ENCODE measurements around the gene CXXC5. TPM values are rescaled to one million over a fixed set of nuclear protein-coding genes. Genes with fewer than 3 reads are reported as not detected.

Gene CXXC5
- total RNA-seq, 2 donors from 2014 or later: 32.3 to 40.4 TPM

DNA sequence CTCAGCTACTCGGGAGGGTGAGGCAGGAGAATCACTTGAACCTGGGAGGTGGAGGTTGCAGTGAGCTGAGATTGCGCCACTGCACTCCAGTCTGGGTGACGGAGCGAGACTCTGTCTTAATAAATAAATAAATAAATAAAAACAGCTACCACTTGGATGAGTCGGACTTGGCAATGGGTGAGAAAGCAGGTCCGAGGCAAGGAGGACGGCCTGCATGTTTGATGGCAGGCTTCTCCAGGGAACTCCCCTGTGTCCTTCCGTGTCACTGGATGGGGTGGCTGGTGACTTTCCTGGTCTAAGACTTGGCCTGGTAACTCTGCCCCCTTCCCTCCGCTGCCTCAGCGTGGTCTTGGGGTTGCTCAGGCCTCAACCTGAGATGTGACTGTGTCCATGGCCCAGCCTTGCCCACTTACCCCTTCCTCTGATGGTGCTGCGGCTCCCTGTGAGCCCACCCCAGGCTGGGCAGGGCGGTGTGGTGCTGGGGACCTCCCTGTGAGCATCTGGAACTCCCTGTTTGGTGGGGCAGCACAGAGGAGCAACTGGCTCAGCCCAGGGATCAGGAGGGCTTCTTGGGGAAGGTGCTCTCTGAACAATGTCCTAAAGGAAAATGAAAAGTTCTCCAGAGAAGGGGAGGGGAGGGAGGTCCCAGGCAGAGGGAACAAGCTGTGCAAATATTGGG, 85.0 kb downstream of the CXXC5 start:
- no peak for DNase-seq
- Histone ChIP-seq H3K9me3 (no peaks in the 10 kb centered on the region), H3K36me3 (no peaks in the 10 kb centered on the region), H3K4me1 (no peaks in the 10 kb centered on the region), H3K27ac (no peak overlapping the region), H3K9ac (ENCODE audit: low read depth in 2 of 2, low read length in 2 of 2) (no peak overlapping the region), H3K4me3 (no peak overlapping the region), H3K27me3 (no peaks in the 10 kb centered on the region)
- intact Hi-C loops (cut with DNase I): no loop called here
- TF ChIP-seq, protein P1, sequence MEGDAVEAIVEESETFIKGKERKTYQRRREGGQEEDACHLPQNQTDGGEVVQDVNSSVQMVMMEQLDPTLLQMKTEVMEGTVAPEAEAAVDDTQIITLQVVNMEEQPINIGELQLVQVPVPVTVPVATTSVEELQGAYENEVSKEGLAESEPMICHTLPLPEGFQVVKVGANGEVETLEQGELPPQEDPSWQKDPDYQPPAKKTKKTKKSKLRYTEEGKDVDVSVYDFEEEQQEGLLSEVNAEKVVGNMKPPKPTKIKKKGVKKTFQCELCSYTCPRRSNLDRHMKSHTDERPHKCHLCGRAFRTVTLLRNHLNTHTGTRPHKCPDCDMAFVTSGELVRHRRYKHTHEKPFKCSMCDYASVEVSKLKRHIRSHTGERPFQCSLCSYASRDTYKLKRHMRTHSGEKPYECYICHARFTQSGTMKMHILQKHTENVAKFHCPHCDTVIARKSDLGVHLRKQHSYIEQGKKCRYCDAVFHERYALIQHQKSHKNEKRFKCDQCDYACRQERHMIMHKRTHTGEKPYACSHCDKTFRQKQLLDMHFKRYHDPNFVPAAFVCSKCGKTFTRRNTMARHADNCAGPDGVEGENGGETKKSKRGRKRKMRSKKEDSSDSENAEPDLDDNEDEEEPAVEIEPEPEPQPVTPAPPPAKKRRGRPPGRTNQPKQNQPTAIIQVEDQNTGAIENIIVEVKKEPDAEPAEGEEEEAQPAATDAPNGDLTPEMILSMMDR (IDR thresholded peaks at IDR 0.05): no peak

Other genes with a start within 250 kb of the CXXC5 start
- gene SPATA24, start 244.3 kb upstream of the CXXC5 start, total RNA-seq: 1 to 10 TPM; 2.9 to 3.9 TPM
- 1 to 10 TPM; 3.6 to 5.7 TPM for gene DNAJC18, start 208.8 kb upstream of the CXXC5 start, total RNA-seq
- 1 to 10 TPM; 2.2 to 7.4 TPM for gene ECSCR, start 185.6 kb upstream of the CXXC5 start, total RNA-seq
- 1 to 10 TPM; 3.4 to 5.9 TPM for gene SMIM33, start 177.3 kb upstream of the CXXC5 start, total RNA-seq
- 10 to 100 TPM; 49.0 to 49.2 TPM for gene STING1, start 165.6 kb upstream of the CXXC5 start, total RNA-seq
- gene UBE2D2, start 87.0 kb upstream of the CXXC5 start, total RNA-seq: 100 to 1,000 TPM; 146 to 155 TPM
- gene PSD2, start 147.5 kb downstream of the CXXC5 start, total RNA-seq: under 1 TPM; 0.05 to 0.11 TPM

Data from colonic mucosa (tissue), 4 donors.